Measurements from ENCODE around the gene CCDC167. TPM values are rescaled to one million over a fixed set of nuclear protein-coding genes. Genes with fewer than 3 reads are reported as not detected.
"Not testable (repeated sequence)": the region's sequence is repeated elsewhere in the genome, so short reads cannot be mapped to it uniquely, and the experiment has no call there.

The CCDC167 gene
- total RNA-seq, 1 experiment from 2014 or later = 53.8 TPM

DNA sequence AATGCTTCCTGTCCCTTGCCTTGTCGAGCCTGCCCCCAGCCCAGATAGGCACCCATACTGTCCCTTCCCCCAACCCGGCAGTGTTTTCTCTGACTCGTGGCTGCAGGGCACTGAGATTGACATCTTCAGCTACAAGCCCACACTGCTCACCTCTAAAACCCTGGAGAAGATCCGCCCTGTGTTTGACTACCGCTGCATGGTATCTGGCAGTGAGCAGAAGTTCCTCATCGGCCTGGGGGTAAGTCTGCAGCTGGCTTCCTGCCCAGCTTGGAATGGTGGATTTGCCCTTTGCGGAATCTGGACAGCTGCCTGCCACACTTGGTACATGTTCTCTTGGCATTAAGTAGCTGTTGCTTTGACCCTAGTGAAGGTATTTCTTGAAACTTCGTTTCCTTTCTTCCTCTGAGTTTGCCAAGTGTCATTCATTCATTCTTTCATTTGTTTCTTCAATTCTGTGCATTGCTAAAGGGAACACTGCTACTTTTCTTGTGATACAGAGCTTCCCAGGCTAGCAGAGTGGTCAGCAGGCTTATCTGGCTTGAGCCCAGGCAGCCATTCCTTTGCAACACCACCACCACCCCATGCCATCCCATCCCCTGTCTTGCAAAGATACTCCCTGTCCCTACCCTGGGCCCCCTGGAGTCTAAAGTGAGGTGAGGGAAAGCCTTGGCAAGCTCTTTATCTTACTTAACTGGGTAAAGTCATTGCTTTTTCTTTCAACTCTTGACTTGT, 26.2 kb downstream of the CCDC167 start:
- DNase-seq (ENCODE audit: low spot score) = no peak

DNA sequence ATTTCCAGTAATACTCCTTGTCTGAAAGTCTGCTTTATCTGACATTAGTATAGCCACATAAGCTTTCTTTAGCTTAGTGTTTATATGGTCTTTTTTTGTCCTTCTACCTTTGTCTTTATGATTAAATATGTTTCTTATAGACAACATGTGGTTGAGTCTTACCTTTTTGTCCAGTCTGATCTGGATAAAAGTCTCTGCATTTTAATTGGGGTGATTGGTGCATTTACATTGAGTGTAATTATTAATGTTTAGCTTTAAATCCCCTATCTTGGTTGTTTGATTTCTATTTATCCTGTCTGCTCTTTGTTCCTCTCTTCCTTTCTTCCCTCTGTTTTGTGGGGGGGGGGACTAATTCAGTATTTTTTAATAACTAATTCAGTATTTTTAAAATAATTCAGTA, 32.0 kb downstream of the CCDC167 start:
- DNase-seq (ENCODE audit: low spot score) = no peak

DNA sequence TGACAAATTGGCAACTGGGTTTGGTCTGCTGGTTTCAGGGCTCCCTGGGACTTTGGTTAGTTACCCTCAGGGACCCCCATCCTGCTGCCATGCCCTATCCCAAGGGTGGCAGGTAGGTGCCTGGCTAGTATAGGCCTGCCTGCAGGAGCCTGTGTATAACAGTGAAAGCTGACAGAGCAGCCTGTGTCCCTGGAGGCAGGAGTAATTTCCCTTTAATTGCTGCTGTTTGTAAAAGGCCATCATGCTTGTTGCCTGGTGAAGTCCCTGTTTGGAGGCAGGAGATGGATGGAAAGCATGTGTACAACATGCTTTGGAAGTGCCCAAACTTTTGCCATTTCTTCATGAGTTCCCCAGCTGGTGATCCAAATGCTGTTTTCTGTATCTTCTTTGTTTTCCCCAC, 36.6 kb downstream of the CCDC167 start:
- no peak for DNase-seq (ENCODE audit: low spot score)

DNA sequence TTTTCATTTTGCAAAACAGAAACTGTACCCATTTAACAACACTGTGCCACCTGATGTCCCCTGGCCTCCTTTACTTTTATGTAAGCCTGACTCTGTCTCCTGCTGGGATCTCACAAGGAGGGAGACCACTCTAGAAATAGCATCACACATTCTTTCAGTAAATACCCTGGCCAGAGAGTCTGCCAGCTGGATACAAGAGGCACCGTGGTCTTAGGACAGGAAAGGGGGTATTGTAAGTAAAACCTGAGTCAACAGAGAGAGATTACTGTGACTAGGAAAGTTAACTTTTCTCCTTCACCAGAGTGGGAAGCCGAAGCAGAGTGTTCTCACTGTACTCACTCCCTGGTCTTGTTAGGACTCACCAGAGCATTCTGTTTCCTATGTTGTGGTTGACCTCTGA, 38.9 kb downstream of the CCDC167 start:
- no peak for DNase-seq (ENCODE audit: low spot score)

DNA sequence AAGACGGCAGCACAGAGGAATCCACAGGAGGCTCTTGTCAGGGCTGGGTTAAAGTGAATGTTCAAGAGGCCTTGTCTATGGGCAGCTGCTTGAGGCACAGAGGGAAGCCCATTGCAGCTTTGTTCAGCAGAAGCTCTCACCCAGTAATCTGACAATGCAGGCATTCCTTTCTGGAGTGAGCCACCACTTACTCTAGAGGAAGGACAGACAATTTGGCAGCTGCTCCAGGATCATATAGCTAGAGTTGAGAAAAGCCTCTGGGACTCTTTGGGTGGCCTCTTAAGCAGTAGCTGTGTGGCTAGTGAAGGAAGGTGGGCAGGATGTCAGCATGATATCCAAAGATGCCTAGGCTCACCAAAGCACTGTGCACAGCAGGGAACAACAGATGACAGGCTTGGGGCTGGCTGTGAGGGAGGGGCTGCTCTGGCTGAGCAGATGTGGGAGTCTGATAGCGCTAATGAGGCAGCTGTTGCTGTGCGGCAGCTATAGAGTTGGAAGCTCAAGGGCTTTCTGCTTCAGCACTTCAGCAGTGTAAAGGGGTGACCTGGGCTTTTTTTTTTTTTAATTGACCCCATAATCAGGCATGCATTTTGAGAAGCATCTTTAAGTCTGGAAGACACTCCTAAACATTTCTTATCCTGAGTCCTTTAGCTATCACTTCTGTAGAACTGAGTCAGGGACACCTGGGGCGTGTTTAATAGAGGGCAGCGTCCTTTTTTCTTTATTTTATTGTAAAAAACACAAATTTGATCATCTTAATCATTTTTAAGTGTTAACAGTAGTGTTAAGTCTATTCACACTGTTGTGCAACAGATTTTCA, 39.5 kb downstream of the CCDC167 start:
- no peak for DNase-seq (ENCODE audit: low spot score)

DNA sequence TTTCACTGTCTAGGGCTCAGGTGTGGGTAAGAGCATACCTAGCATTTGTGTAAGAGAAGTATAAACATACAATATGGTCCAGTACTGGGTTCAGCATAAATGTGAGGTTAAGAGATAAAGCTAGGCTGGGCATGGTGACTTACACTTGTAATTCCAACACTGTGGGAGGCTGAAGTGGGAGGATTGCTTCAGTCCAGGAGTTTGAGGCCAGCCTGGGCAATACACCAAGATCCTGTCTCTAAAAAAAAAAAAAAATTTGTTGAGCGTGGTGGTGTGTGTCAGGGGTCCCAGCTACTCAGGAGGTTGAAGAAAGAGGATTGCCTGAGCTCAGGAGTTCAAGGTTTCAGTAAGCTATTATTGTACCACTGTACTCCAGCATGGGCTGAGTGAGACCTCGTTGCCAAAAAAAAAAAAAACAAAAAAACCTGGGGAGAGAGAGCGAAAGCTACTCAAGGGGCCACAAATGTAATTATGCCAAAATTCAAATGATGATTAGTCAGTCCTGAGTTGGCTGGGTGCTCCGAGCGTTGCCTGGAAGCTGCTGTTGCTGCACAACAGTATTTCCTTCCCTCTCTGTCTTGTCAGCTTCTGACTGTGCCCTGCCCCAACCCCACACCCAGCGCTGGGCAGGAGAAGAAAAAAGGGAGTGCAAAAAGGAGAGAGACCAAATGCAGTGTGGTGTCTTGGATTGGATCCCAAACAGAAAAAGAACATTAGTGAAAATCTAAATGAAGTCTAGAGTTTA, 42.7 kb downstream of the CCDC167 start:
- peak; percentile 23 for DNase-seq (ENCODE audit: low spot score)

DNA sequence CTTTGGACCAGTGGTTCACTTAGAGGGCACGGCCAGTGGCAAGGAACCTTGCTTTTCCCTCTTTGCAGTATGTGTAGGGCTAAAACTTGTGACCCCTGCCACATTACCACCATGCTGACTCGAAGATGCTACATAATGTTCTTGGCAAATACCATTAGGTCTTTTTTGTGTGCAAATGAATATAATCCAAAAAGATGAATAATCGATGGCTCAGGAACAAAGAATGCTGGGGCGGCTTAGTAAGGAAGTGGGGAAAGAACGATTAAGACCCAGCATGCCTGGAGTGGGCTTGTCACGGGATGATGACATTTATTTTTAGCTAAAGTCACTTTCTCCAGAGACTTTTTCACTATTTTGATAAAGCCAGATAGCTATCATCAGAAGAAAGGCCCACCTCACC, 43.6 kb downstream of the CCDC167 start:
- DNase-seq (ENCODE audit: low spot score) = peak; percentile 33

DNA sequence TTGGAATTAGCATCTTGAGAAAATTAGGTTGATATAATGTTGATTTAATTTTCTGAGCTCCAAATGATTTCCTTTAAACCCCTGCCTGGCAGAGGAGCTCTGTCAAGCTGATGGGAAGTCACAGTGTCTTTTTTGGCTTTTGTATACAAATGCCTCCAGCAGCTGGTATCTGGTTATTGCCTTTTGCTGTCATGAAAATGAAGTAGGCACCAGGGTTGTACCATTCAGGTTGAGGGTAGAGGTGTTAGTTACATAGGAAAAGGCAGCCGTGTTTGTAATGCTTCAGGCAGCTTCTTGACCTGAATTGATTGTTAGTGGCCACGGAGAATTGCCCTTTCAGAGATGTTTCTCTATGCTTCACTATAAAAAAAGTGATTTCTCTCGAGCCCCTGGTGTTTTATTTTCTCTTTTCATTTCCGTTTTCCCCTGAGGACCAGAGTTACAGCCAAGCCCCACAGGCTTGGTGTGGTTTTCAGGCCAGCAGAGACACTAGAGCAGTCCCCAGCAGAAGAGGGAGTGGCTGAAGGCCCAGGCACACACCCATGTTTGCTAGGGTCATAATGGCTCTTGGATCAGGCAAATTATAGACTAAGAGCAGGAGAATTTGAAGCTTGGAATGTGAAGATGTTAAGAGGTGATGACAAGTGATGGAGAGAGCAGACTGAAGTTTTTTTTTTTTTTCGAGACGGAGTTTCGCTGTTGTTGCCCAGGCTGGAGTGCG, 45.1 kb downstream of the CCDC167 start:
- no peak for DNase-seq (ENCODE audit: low spot score)

DNA sequence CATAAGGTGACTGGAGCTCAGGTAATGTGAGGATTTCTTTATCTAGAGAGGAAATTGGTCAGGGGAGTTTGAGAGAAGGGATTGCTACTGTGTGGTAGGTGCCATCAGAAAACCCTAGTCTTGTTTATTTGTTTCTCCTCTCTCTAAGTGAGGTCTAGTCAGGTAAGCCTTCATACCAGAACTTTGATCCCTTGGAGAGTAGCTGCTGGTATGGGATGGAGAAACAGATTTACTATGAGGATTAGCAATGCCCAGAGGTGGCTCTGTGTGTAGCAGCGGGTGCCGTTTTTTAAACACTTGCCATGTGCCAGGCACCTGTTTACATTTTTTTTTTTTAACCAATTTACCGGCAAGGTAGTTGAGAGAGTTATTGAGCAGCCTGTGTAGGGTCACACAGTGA, 47.2 kb downstream of the CCDC167 start:
- no peak for DNase-seq (ENCODE audit: low spot score)

DNA sequence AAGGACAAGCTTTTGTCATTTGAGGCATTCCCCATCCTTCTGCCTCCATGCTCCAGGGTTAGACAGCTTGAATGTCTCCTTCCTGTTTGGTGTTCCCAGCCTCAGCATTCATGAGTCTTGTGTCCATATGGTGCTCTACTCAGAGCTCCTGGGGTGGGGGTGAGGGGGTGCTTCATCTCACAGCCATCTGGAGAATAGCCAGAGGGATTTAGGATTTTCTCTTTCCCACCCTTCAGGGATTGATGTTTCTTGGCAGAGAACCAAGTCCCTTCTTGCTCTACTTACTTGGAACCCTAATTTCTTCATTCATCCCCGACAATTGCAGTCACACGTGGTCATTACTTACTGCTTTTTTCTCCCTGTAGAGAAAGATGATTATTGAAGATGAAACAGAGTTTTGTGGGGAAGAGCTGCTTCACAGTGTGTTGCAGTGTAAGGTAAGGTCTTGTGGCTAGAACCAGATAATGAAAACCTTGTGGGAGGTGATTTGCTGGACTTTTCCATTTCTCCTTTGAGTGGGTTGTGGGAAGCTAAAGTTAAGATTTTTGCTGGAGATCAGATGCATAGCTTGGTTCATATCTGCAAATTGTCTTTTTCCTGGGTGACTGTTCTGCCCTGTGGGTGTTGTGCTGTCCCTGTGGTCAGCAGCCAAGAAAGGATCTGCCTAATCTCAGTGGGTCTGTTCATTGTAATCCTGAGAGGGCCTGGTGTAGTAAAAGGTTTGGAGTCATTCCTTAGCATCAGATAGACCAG, 48.1 kb downstream of the CCDC167 start:
- no peak for DNase-seq (ENCODE audit: low spot score)

DNA sequence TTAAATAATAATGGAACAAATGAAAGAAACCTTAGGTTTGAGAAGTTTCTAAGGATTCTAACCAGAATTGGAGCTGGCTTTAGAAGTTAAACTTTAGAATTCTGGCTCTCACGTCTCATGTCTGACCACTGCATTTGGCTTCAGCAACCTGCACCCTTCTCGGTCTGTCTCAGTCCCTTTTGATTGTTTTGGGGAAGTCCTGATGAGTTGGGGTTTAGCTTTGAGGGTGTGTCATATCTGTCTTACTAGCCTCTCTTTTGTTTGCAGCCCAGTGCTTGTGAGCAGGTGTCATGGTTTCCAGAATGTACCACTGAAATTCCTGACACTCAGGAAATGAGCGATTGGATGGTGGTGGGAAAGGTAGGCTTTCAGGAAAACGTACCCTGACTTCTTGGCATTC, 49.7 kb downstream of the CCDC167 start:
- no peak for DNase-seq (ENCODE audit: low spot score)

DNA sequence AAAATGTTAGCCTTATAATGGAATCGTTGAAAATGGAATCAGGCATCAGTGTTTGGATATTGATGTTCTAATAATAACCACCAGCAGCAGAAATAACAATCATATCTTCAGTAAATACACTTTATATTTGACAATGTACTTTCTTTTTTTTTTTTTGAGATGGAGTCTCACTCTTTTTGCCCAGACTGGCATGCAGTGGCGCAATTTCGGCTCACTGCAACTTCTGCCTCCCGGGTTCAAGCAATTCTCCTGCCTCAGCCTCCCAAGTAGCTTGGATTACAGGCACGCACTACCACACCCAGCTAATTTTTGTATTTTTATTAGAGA, 56.5 kb downstream of the CCDC167 start:
- not testable (repeated sequence) for DNase-seq (ENCODE audit: low spot score)

DNA sequence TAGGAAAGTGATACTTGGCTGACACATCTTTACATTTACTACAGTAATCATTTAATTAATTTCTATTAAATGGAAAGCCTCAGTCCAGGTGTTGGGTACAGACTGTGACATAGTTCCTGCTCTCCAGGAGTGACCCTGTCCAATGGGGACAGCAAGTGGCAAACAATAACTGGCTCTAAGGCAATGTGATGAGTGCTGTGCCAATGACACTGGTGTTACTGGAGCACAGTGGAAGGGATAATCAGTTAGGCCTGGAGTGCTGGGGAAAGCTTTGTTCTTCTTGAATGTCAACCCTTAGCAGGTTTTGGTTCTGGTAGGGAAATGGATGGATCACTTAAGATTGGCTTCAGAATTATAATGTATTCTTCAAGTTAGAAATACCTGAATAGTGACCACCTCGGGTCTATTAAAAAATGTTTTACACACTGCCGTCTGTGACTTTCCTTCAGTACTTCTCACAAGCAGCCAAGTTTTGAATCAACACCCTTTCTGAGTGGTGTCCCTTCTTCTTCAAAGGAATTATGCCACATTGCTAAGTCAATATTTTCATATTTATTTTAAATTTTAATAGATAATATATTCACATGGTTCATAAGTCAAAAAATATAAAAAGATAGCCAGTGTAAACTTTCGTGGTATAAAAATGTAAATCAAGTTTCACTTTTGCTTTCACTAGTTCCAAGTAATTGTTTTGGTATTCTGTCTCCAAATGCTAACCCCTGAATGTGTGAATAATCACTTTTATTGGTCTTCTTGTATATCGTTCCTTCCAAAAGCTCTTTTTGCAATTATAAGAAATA, 57.1 kb downstream of the CCDC167 start:
- no peak for DNase-seq (ENCODE audit: low spot score)

DNA sequence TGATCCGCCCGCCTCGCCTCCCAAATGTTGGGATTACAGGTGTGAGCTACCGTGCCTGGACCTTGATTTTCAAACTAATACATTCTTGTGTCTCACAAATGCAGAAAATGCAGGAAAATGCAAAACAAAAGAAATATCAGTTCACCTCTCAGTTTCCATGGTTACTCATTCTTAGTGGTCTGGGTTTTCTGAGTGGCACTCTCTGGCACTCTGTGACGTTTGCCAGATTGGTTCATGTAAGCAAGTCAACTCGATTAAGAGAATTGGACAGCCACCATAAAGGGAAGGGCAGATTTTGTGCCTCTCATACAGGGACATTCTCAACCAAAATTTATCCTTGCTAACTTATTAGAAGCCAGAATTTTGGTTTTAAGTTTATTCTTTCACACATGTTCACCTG, 58.0 kb downstream of the CCDC167 start:
- no peak for DNase-seq (ENCODE audit: low spot score)

DNA sequence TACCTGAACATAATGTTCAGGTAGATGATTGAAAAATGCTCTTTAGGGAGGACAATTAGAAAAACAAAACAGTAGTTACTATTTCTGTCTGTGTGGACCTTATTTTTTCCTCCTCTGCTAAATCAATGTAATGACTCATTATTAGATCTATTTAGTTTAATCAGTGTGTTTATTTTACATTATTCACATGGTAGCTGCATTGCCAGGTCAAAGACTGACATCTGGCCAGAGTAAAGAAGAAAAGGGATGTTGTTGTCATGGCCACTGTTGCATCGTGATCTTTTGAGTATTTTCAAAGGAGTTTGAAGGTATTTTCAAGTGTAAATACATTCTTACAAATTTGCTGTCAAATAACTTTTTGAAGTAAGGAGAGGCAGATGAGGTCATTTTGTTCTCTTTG, 60.8 kb downstream of the CCDC167 start:
- no peak for DNase-seq (ENCODE audit: low spot score)

DNA sequence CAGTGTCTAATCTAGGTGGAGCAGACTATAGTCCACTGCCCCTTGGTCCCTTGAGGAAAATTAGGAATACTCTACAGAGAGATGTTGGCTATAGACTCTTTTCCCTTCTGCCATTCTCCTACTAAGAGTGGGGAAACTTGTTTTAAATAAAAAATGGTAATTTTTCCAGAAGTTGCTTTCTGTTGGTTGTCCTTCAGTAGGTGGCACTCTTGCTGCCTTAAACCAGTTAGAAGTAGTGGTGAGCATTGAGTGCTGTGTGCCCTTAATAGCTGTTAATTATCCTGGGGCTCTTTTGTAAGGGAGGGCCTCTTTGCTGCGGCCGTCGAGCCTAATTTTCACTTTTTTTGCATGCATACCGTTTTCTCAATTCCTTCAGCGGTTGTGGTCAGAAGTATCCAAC, 63.9 kb downstream of the CCDC167 start:
- DNase-seq (ENCODE audit: low spot score) = no peak

DNA sequence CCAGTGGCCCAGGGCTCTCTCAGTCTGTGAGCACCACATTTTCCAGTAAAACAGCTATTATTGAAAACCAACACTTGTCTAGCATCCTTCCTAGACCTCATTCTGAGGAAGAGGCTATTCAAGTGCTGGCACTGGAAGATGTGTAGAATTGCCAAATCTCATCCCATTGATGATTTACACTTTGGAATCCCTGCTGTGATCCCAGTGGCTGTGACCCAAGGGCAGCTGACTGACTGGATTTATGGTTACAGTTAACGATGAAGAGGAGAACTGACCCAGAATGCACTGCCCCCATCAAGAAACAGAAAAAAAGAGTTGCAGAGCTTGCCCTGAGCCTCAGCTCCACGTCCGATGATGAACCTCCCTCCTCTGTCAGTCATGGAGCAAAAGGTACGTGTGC, 64.3 kb downstream of the CCDC167 start:
- no peak for DNase-seq (ENCODE audit: low spot score)

DNA sequence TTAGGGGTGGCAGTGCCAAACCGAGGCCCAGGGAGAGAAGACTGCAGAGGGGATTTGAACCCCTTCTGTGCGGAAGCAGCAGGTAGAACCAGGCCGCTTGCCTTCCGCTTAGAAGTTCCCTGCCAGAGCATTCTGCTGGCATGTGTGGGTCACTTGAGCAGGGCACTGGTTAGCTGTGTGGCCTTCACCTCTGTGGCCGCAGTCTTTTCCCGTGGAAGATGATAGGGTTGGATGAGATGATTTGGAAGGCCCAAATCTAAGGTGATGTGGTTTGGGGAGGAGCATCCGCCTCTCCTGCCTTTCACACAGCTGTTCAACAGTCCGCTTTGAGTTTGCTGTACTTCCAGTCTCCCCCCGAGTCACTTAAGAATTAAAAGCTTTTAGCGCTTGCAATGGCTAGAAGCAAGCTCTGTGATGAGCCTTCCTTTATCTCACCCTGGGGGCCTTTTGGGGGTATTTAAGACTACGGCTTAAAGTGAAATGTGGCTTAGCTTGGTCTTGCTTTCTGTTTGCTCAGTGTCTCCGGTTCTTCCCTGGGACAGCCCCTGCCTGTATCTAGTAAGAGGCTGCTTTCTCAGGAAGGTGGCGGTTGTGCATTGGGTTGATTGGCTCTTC, 65.9 kb downstream of the CCDC167 start:
- DNase-seq (ENCODE audit: low spot score) = peak; percentile 13

All from A172 (cell line).